ENCODE results near the gene ARGLU1.

Gene ARGLU1

GRCh38 chr13:106566641-106567473 lies 1.1 kb downstream of the ARGLU1 start:
- no peak for TF ChIP-seq CTCF (IDR thresholded peaks at IDR 0.05)

- TF ChIP-seq CTCF (IDR thresholded peaks at IDR 0.05) = no peak
Measured at GRCh38 chr13:106565127-106565775, 2.7 kb downstream of the ARGLU1 start.

GRCh38 chr13:106562301-106562700 lies 5.6 kb downstream of the ARGLU1 start:
- no peak for TF ChIP-seq CTCF (IDR thresholded peaks at IDR 0.05)

GRCh38 chr13:106561551-106562170 lies 6.3 kb downstream of the ARGLU1 start:
- no peak for TF ChIP-seq CTCF (IDR thresholded peaks at IDR 0.05)

- TF ChIP-seq CTCF (IDR thresholded peaks at IDR 0.05) = no peak
Measured at GRCh38 chr13:106560821-106561220, 7.1 kb downstream of the ARGLU1 start.

GRCh38 chr13:106558527-106558926 lies 9.4 kb downstream of the ARGLU1 start:
- TF ChIP-seq CTCF (IDR thresholded peaks at IDR 0.05) = no peak

- no peak for TF ChIP-seq CTCF (IDR thresholded peaks at IDR 0.05)
Measured at GRCh38 chr13:106555631-106556328, 12.2 kb downstream of the ARGLU1 start.

All from LNCAP (cell line).